KMS-11 (cell line): Measurements from ENCODE around the gene LAMB1.

Experiments
- H2AFZ ChIP-seq: fragments of 200-600 bp; sonication (generic); 2 replicates; pipeline ENCODE4 v1.6.1; 2016; ENCODE audit warnings: antibody characterized with exemption, mixed run types, low read depth
- H3K27ac ChIP-seq: fragments of 200-600 bp; sonication (generic); 2 replicates; pipeline ENCODE4 v1.6.1; 2016; ENCODE audit warnings: mild to moderate bottlenecking, mixed run types
- H3K27me3 ChIP-seq: fragments of 200-600 bp; sonication (generic); 2 replicates; pipeline ENCODE4 v1.6.1; 2017; ENCODE audit warnings: mild to moderate bottlenecking, low read depth, mixed run types, moderate library complexity; ENCODE audit not compliant: insufficient read depth
- H3K36me3 ChIP-seq: fragments of 200-600 bp; sonication (generic); 2 replicates; pipeline ENCODE4 v1.6.1; 2017; ENCODE audit warnings: mild to moderate bottlenecking, mixed run types; ENCODE audit not compliant: insufficient read depth
- H3K4me1 ChIP-seq: fragments of 200-600 bp; sonication (generic); 2 replicates; pipeline ENCODE4 v1.6.1; 2016; ENCODE audit warnings: mild to moderate bottlenecking, low read depth, mixed run types; ENCODE audit not compliant: poor library complexity, severe bottlenecking
- H3K4me2 ChIP-seq: fragments of 200-600 bp; sonication (generic); 2 replicates; pipeline ENCODE4 v1.7.0; 2016; ENCODE audit warnings: mild to moderate bottlenecking, mixed run types
- H3K4me3 ChIP-seq: fragments of 200-600 bp; sonication (generic); IDR thresholded peaks from 2 replicates; pipeline ENCODE4 v1.6.1; 2017; ENCODE audit warnings: low read depth, low read length, mixed read lengths; ENCODE audit not compliant: insufficient read depth
- H3K79me2 ChIP-seq: fragments of 200-600 bp; sonication (generic); 2 replicates; pipeline ENCODE4 v1.6.1; 2016; ENCODE audit warnings: low read depth, mixed run types; ENCODE audit not compliant: insufficient read depth
- H3K9ac ChIP-seq: fragments of 200-600 bp; sonication (generic); 2 replicates; pipeline ENCODE4 v1.6.1; 2016; ENCODE audit warnings: mild to moderate bottlenecking, mixed run types
- H4K20me1 ChIP-seq: fragments of 200-600 bp; sonication (generic); 2 replicates; pipeline ENCODE4 v1.6.1; 2016; ENCODE audit warnings: mild to moderate bottlenecking, mixed run types; ENCODE audit not compliant: insufficient read depth
- TF ChIP-seq, protein P1 (sequence below): fragments of 200-600 bp; sonication (generic); conservative IDR thresholded peaks from 2 replicates; pipeline ENCODE4 v1.6.1; 2017; ENCODE audit warnings: low read depth, mild to moderate bottlenecking, antibody characterized with exemption, low read length, moderate library complexity, mixed read lengths

The LAMB1 gene

DNA sequence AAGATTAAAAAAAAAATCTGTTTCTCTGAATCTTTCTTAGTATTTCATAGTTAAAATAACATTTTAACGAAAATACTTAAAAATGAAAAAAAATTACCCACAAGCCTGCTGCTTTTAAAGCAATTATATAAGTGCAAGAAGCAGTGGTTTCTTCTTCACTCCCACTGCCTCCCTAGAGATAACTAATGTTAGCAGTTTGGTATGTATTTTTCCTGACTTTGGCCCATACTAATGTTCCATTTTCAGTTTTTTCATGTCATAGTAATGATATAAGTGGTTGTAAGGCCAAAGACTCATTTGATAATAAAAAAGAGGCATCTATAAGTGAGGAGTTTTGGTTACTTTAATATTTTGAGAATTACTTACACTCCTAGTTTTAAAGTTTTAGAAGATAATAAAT, 24.3 kb upstream of the LAMB1 start:
- Histone ChIP-seq H3K27me3 (no peaks in the 10 kb centered on the region), H2AFZ (no peak overlapping the region), H3K27ac (no peak overlapping the region), H4K20me1 (no peaks in the 10 kb centered on the region), H3K4me3 (no peak overlapping the region), H3K4me1 (no peaks in the 10 kb centered on the region), H3K36me3 (no peaks in the 10 kb centered on the region), H3K79me2 (no peaks in the 10 kb centered on the region), H3K9ac (no peak overlapping the region), H3K4me2 (no peak overlapping the region)
- TF ChIP-seq, protein P1, sequence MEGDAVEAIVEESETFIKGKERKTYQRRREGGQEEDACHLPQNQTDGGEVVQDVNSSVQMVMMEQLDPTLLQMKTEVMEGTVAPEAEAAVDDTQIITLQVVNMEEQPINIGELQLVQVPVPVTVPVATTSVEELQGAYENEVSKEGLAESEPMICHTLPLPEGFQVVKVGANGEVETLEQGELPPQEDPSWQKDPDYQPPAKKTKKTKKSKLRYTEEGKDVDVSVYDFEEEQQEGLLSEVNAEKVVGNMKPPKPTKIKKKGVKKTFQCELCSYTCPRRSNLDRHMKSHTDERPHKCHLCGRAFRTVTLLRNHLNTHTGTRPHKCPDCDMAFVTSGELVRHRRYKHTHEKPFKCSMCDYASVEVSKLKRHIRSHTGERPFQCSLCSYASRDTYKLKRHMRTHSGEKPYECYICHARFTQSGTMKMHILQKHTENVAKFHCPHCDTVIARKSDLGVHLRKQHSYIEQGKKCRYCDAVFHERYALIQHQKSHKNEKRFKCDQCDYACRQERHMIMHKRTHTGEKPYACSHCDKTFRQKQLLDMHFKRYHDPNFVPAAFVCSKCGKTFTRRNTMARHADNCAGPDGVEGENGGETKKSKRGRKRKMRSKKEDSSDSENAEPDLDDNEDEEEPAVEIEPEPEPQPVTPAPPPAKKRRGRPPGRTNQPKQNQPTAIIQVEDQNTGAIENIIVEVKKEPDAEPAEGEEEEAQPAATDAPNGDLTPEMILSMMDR = no peak

DNA sequence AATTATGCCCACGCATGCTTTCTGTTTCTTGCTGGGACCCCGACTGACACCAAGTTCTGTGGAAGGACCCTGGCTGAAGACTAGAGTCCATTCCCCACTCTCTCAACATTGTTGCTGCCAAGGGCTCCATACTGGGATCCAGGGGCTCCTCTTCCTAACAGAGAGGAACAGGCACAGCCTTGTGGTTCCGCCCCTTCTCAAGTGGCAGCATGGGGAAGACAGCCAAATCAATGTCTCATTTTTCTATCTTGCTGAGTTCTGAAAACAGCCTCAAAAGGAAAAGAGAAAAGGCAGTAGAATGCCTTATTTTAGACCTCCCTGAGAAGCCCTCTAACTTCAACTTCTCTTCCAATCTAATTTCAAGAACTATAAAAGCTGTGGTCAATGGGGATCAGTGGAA, 23.7 kb upstream of the LAMB1 start:
- Histone ChIP-seq H3K4me3 (no peak overlapping the region), H3K27me3 (no peaks in the 10 kb centered on the region), H3K4me2 (no peak overlapping the region), H2AFZ (no peak overlapping the region), H3K9ac (no peak overlapping the region), H3K27ac (no peak overlapping the region), H3K79me2 (no peaks in the 10 kb centered on the region), H3K4me1 (no peaks in the 10 kb centered on the region), H4K20me1 (no peaks in the 10 kb centered on the region), H3K36me3 (no peaks in the 10 kb centered on the region)
- TF ChIP-seq, protein P1 = no peak

GRCh38 chr7:108026116-108026515, 23.2 kb upstream of the LAMB1 start:
- Histone ChIP-seq H3K4me1 (no peaks in the 10 kb centered on the region), H3K36me3 (no peaks in the 10 kb centered on the region), H3K4me2 (no peak overlapping the region), H3K27me3 (no peaks in the 10 kb centered on the region), H4K20me1 (no peaks in the 10 kb centered on the region), H2AFZ (no peak overlapping the region), H3K4me3 (no peak overlapping the region), H3K9ac (no peak overlapping the region), H3K79me2 (no peaks in the 10 kb centered on the region), H3K27ac (no peak overlapping the region)
- TF ChIP-seq, protein P1 = no peak

DNA sequence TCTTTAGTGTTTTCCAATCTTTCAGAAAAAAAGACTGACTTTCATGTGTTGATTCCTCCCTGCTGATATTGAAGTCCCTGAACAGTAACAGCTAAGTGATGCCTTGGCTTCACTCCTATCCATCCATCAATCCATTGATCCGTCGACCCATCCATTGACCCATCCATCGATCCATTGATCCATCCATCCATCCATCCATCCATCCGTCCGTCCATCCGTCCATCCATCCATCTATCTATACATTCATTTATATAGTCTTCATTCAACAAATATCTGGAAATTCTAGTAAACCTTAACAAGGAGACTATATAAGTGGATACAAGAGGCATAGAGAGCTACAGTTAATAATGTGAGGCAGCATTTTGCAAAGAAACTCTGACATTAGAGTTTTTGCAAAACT, 21.6 kb upstream of the LAMB1 start:
- Histone ChIP-seq H3K4me1 (no peaks in the 10 kb centered on the region), H3K4me2 (no peak overlapping the region), H3K36me3 (no peaks in the 10 kb centered on the region), H3K27me3 (no peaks in the 10 kb centered on the region), H2AFZ (no peak overlapping the region), H4K20me1 (no peaks in the 10 kb centered on the region), H3K27ac (no peak overlapping the region), H3K79me2 (no peaks in the 10 kb centered on the region), H3K4me3 (no peak overlapping the region), H3K9ac (no peak overlapping the region)
- TF ChIP-seq, protein P1 = no peak
